Measurements from ENCODE around the gene USP6NL. TPM values are rescaled to one million over a fixed set of nuclear protein-coding genes. Genes with fewer than 3 reads are reported as not detected.

Gene USP6NL
- total and polyA plus RNA-seq, 2 of the 8 experiments (the other 6 are each of a cell fraction or from before 2014, with no cell fraction given): 10.9 to 28.8 TPM

- FAIRE-seq: no peak
- no peaks in the 10 kb centered on the region for H3K79me1 ChIP-seq (ENCODE audit: low read depth, low read length)
- no peak overlapping the region for H3K23ac ChIP-seq (ENCODE audit: insufficient read length)
- no peak for TF ChIP-seq EGR1 (IDR thresholded peaks at IDR 0.05; ENCODE audit: borderline replicate concordance, low read depth, low read length)
- TF ChIP-seq CBX5 (IDR thresholded peaks at IDR 0.05; ENCODE audit: low read depth, low read length): no peak
- TF ChIP-seq E2F6 (IDR thresholded peaks at IDR 0.05): no peak
- no peak for TF ChIP-seq ATF3 (IDR thresholded peaks at IDR 0.05; ENCODE audit: insufficient read depth, low read depth, low read length)
- TF ChIP-seq BCL11A (IDR thresholded peaks at IDR 0.05; ENCODE audit: low read depth in 2 of 2, low read length in 2 of 2): no peak
- no peak for TF ChIP-seq POLR2AphosphoS5 (IDR thresholded peaks at IDR 0.05; ENCODE audit: low read depth, low read length)
- no peak for TF ChIP-seq ZNF274 (IDR thresholded peaks at IDR 0.05; ENCODE audit: borderline replicate concordance, extremely low read depth, low read length)
- no peak for TF ChIP-seq CTBP2 (IDR thresholded peaks at IDR 0.05; ENCODE audit: borderline replicate concordance, insufficient read depth, insufficient read length, low read length)
Observed at GRCh38 chr10:11654659-11655058, 43.2 kb upstream of the USP6NL start.

More at GRCh38 chr10:11654659-11655058, 43.2 kb upstream of the USP6NL start:
- Histone ChIP-seq H3K9me3 (ENCODE audit: insufficient read depth in 2 of 2, low read depth in 1 of 2, low read length in 1 of 2) (no peaks in the 10 kb centered on the region), H3K27ac (ENCODE audit: low read depth, low read length) (no peak overlapping the region), H3K4me1 (replicated peaks in 1 of 4; ENCODE audit: control insufficient read depth in 3 of 4, insufficient read depth in 4 of 4, low read length in 3 of 4) (no peaks in the 10 kb centered on the region), H2BK12ac (ENCODE audit: low read depth, low read length) (no peak overlapping the region), H4K8ac (ENCODE audit: extremely low read depth, insufficient read depth, low read length) (peak overlapping the region; percentile 29; the same call in 1 of the 2 replicates), H3K23me2 (ENCODE audit: low read depth, low read length) (no peaks in the 10 kb centered on the region), H2AK5ac (ENCODE audit: low read depth, low read length) (no peak overlapping the region), H3K14ac (ENCODE audit: insufficient read length) (no peak overlapping the region), H3K4ac (replicated peaks; ENCODE audit: insufficient read length, low read depth, low read length) (no peak overlapping the region), H2BK20ac (ENCODE audit: low read length) (no peak overlapping the region), H4K5ac (ENCODE audit: insufficient read length, low read depth, low read length) (no peak overlapping the region), H3K4me3 (ENCODE audit: extremely low read depth in 1 of 4, insufficient read depth in 2 of 4, low read depth in 3 of 4, low read length in 4 of 4) (no peak overlapping the region), H2BK5ac (ENCODE audit: low read depth, low read length) (no peak overlapping the region), H2BK15ac (ENCODE audit: low read length) (no peak overlapping the region), H3K56ac (replicated peaks; ENCODE audit: insufficient read length, low read depth, low read length) (no peak overlapping the region), H3K36me3 (ENCODE audit: control insufficient read depth in 2 of 4, insufficient read depth in 4 of 4, low read length in 3 of 4) (no peaks in the 10 kb centered on the region), H3K18ac (ENCODE audit: extremely low read depth, low read length) (no peak overlapping the region), H4K20me1 (replicated peaks in 1 of 2; ENCODE audit: control insufficient read depth in 1 of 2, insufficient read depth in 2 of 2, low read length in 2 of 2) (no peaks in the 10 kb centered on the region), H3K9ac (replicated peaks in 1 of 4; ENCODE audit: extremely low read depth in 1 of 4, low read depth in 3 of 4, low read length in 3 of 4) (no peak overlapping the region), H2BK120ac (replicated peaks; ENCODE audit: low read depth, low read length) (no peak overlapping the region), H2AFZ (ENCODE audit: low read length) (no peak overlapping the region), H3K79me2 (ENCODE audit: control insufficient read depth in 1 of 2, insufficient read depth in 2 of 2, low read length in 2 of 2) (no peaks in the 10 kb centered on the region), H3K27me3 (replicated peaks in 1 of 4; ENCODE audit: control insufficient read depth in 3 of 4, extremely low read depth in 1 of 4, insufficient read depth in 3 of 4, low read length in 3 of 4) (no peaks in the 10 kb centered on the region), H3K4me2 (ENCODE audit: insufficient read depth in 1 of 2, low read depth in 2 of 2, low read length in 2 of 2) (no peak overlapping the region), H4K91ac (replicated peaks; ENCODE audit: insufficient read length, low read length) (no peak overlapping the region)
- no peak for DNase-seq (ENCODE audit: low read depth in 1 of 2, low spot score in 2 of 2)
- CTCF ChIA-PET (ENCODE audit: partially characterized antibody): interaction anchor here (1.1 kb wide), 1 partner anchor 139 kb away, joined by 3 read pairs; no protein-coding TSS in a partner anchor
- 95% methylated on average over 9 of the region's 9 CpGs; no CpG with 5 or more reads in 1 of the 2 experiments for WGBS, 2 experiments (ENCODE audit: extremely low coverage in 1 of 2, insufficient coverage in 1 of 2, insufficient read length in 1 of 2, insufficient replicate concordance in 2 of 2, low coverage in 1 of 2, low lambda C conversion rate in 2 of 2, missing lambda C conversion rate in 1 of 2)
- POLR2A ChIA-PET (ENCODE audit: partially characterized antibody): no interaction called here
